K562 (cell line): Measurements from ENCODE around the gene ACCSL. TPM values are rescaled to one million over a fixed set of nuclear protein-coding genes. Genes with fewer than 3 reads are reported as not detected.

ENCODE experiments used
- ATAC-seq: fragments of 200-7000 bp; cut with Tn5 transposase; 3 replicates; pipeline ENCODE4 v1.9.1; 2020; ENCODE audit warnings: moderate library complexity
- BruUV-seq: library from RNA; stranded (reverse); fragments of 400-500 nt; replicated peaks from 2 replicates; lab custom pipeline; 2021; lab: Mats Ljungman, UMichigan
- CTCF ChIA-PET: fragments of 300-600 bp; formaldehyde crosslinking; extraction: SDS; loops from one replicate; lab custom pipeline; 2021; ENCODE audit warnings: low intra/inter-chr PET ratio; lab: Yijun Ruan, JAX
- POLR2A ChIA-PET: fragments of 300-600, 350-650 bp; sonication (Branson Sonifier 250); formaldehyde crosslinking; extraction: SDS; loops from one replicate; lab custom pipeline; 2021; ENCODE audit warnings: antibody characterized with exemption, inconsistent platforms; lab: Yijun Ruan, JAX
- DNase-seq, 4 experiments: peaks; one replicate each; pipeline versions ENCODE4 v3.0.0 to v3.0.0-alpha.2; 2011 to 2018; ENCODE audit warnings: low spot score in 3 of 4, mixed read lengths in 3 of 4; ENCODE audit errors: extremely low read depth in 1 of 4
- FAIRE-seq: peaks from 2 replicates; lab custom pipeline; 2011; peaks lifted over from hg19 to GRCh38; lab: Jason Lieb, UNC
- H2AFZ ChIP-seq: 2 replicates; pipeline ENCODE4 v1.6.0; 2011; ENCODE audit warnings: low read depth, low read length, control low read depth, inconsistent platforms
- H3K27ac ChIP-seq: fragments of 200-600 bp; 3 replicates; pipeline ENCODE4 v1.8.0; 2011; ENCODE audit warnings: low read depth, mild to moderate bottlenecking, control low read depth, inconsistent platforms, low read length, moderate library complexity, mixed read lengths; ENCODE audit errors: extremely low read depth
- H3K27me3 ChIP-seq, 2 experiments: fragments of 300-600 bp in 1 of 2; 2 replicates in 1 of 2; 3 replicates in 1 of 2; pipeline versions ENCODE4 v1.6.0 to v1.8.0; 2011; ENCODE audit warnings: inconsistent platforms in 2 of 2, low read length in 2 of 2, mild to moderate bottlenecking in 1 of 2, mixed read lengths in 1 of 2, moderate library complexity in 1 of 2; ENCODE audit not compliant: control insufficient read depth in 2 of 2, insufficient read depth in 2 of 2
- H3K36me3 ChIP-seq: fragments of 300-600 bp; 3 replicates; pipeline ENCODE4 v1.8.0; 2011; ENCODE audit warnings: mild to moderate bottlenecking, low read length, inconsistent platforms; ENCODE audit not compliant: control insufficient read depth, insufficient read depth
- H3K4me1 ChIP-seq, 2 experiments: fragments of 200-600 bp in 1 of 2; replicated peaks in 1 of 2; 2 replicates in 1 of 2; 3 replicates in 1 of 2; pipeline versions ENCODE4 v1.5.1 to v1.8.0; 2011; ENCODE audit warnings: inconsistent platforms in 2 of 2, low read length in 2 of 2, mild to moderate bottlenecking in 1 of 2, mixed read lengths in 1 of 2, moderate library complexity in 1 of 2; ENCODE audit not compliant: control insufficient read depth in 2 of 2, insufficient read depth in 2 of 2
- H3K4me2 ChIP-seq: 2 replicates; pipeline ENCODE4 v1.6.1; 2011; ENCODE audit warnings: low read length, control low read depth, inconsistent platforms, mixed read lengths; ENCODE audit not compliant: insufficient read depth
- H3K4me3 ChIP-seq: fragments of 200-600 bp; sonication (generic), shearing (Covaris generic); 2 replicates; pipeline ENCODE4 v1.5.1; 2016; ENCODE audit warnings: control low read depth, inconsistent platforms
- H3K79me2 ChIP-seq: fragments of 200-600 bp; 3 replicates; pipeline ENCODE4 v1.8.0; 2011; ENCODE audit warnings: low read length, inconsistent platforms; ENCODE audit not compliant: control insufficient read depth, insufficient read depth
- H3K9ac ChIP-seq, 2 experiments: 2 replicates each; pipeline versions ENCODE4 v1.6.0 to v1.6.1; 2011; ENCODE audit warnings: low read depth in 2 of 2, low read length in 2 of 2, control low read depth in 1 of 2, inconsistent platforms in 1 of 2, mild to moderate bottlenecking in 1 of 2, mixed read lengths in 1 of 2; ENCODE audit not compliant: insufficient read depth in 1 of 2
- H3K9me1 ChIP-seq: one replicate; pipeline ENCODE4 v1.6.0; 2011; ENCODE audit warnings: inconsistent platforms, mild to moderate bottlenecking, low read length, moderate library complexity; ENCODE audit not compliant: control insufficient read depth, insufficient read depth
- H3K9me3 ChIP-seq: replicated peaks from 2 replicates; pipeline ENCODE4 v1.5.1; 2011; ENCODE audit warnings: low read depth, low read length, inconsistent platforms; ENCODE audit not compliant: control insufficient read depth, insufficient read depth
- H4K20me1 ChIP-seq: replicated peaks from 2 replicates; pipeline ENCODE4 v1.6.1; 2011; ENCODE audit warnings: low read length, inconsistent platforms, mixed read lengths; ENCODE audit not compliant: control insufficient read depth, insufficient read depth
- FOXJ3 ChIP-seq: sonication (generic); formaldehyde crosslinking; IDR thresholded peaks from 2 replicates; pipeline ENCODE4 v1.4.0; 2020; ENCODE audit warnings: mild to moderate bottlenecking, missing genetic modification reagents
- HDGF ChIP-seq: fragments of 450-650 bp; IDR thresholded peaks from 2 replicates; pipeline ENCODE4 v1.6.1; 2016
- KDM1A ChIP-seq, 2 experiments: fragments of 450-650 bp; IDR thresholded peaks; 2 replicates each; pipeline ENCODE4 v1.6.1; 2016; ENCODE audit warnings: mild to moderate bottlenecking in 2 of 2
- RBM17 ChIP-seq: fragments of 200-400 bp; formaldehyde crosslinking; IDR thresholded peaks from 2 replicates; pipeline ENCODE4 v1.6.1; 2017; ENCODE audit warnings: low read depth, mild to moderate bottlenecking, low read length, borderline replicate concordance
- SMARCE1 ChIP-seq: fragments of 450-650 bp; IDR thresholded peaks from 2 replicates; pipeline ENCODE4 v1.7.1; 2016; ENCODE audit warnings: mild to moderate bottlenecking
- SNRNP70 ChIP-seq: fragments of 200-400 bp; formaldehyde crosslinking; optimal IDR thresholded peaks from 2 replicates; pipeline ENCODE3; 2017; ENCODE audit warnings: low read depth, low read length
- ZNF561 ChIP-seq: fragments of 450-650 bp; formaldehyde crosslinking; conservative IDR thresholded peaks from 2 replicates; pipeline ENCODE4 v1.4.0; 2020; ENCODE audit warnings: mild to moderate bottlenecking, moderate library complexity
- ZNF609 ChIP-seq: sonication (generic); formaldehyde crosslinking; IDR thresholded peaks from 2 replicates; pipeline ENCODE4 v1.8.1; 2023; ENCODE audit warnings: missing genetic modification reagents, mild to moderate bottlenecking, borderline replicate concordance
- ZNF79 ChIP-seq: fragments of 250-450 bp; sonication (Bioruptor Pico); IDR thresholded peaks from 2 replicates; pipeline ENCODE4 v1.4.0; 2020; ENCODE audit warnings: low read depth, mild to moderate bottlenecking, moderate library complexity
- WGBS: fragments of 100-300 bp; shearing (Covaris generic); methylation state at CpG from one replicate; pipeline ENCODE4 v1.1.6; 2016; ENCODE audit warnings: low coverage, mixed read lengths; ENCODE audit not compliant: insufficient coverage; ENCODE audit errors: missing lambda C conversion rate; 5-methylcytosine and 5-hydroxymethylcytosine counted together
- in situ Hi-C: fragments of 300-500 bp; cut with MboI; formaldehyde crosslinking; loops from 4 replicates; pipeline ENCODE4 v1.15.0; 2018; ENCODE audit warnings: inconsistent platforms, mixed read lengths
- intact Hi-C: fragments of 100-400 bp; cut with micrococcal nuclease; formaldehyde crosslinking; loops from 2 replicates; pipeline ENCODE4 v1.14.2; 2022
- polyA plus RNA-seq, 8 experiments: library from polyadenylated mRNA; depleted of rRNA in 4 of 8; stranded (reverse) in 5 of 8; unstranded in 3 of 8; fragments of >200 nt; fragmentation: Nextera tagmentation in 2 of 8; fragmentation: Illumina TruSeq in 1 of 8; extraction: Ambion mirVana in 2 of 8; extraction: Trizol in 1 of 8; gene quantifications; 2 replicates each; pipeline versions ENCODE4 v1.2.1 to v1.2.3, GENCODE V29; 2011 to 2014; ENCODE audit warnings: inconsistent platforms in 1 of 8, missing spikeins in 1 of 8
- total RNA-seq, 7 experiments: library from RNA; depleted of rRNA in 6 of 7; stranded (reverse); fragments of >200 nt in 6 of 7; fragmentation: Illumina TruSeq in 2 of 7; extraction: Trizol in 2 of 7; gene quantifications; 2 replicates each; pipeline versions ENCODE4 v1.2.1 to v1.2.3, GENCODE V29; 2011 to 2021; ENCODE audit warnings: low replicate concordance in 1 of 7
- TF ChIP-seq, protein P1 (sequence below): fragments of 250-450 bp; sonication (Bioruptor Pico); IDR thresholded peaks from 2 replicates; pipeline ENCODE4 v1.4.0; 2020; ENCODE audit warnings: mild to moderate bottlenecking, moderate library complexity, borderline replicate concordance
- TF ChIP-seq, protein P2 (sequence below): fragments of 450-650 bp; IDR thresholded peaks from 2 replicates; pipeline ENCODE4 v1.6.1; 2017; ENCODE audit warnings: mild to moderate bottlenecking, moderate library complexity
- TF ChIP-seq, protein P3 (sequence below): sonication (generic); formaldehyde crosslinking; IDR thresholded peaks from 2 replicates; pipeline ENCODE4 v1.8.0; 2022; ENCODE audit warnings: missing genetic modification reagents, mild to moderate bottlenecking, borderline replicate concordance

ACCSL gene
- total and polyA plus RNA-seq, 9 of the 15 experiments (the other 6 are each of a cell fraction or from before 2014, with no cell fraction given), result not detected

- DNase-seq (no peak), ATAC-seq (no peak), FAIRE-seq (no peak)
- H3K9me3 ChIP-seq, result no peaks in the 10 kb centered on the region
- TF ChIP-seq, protein P1, sequence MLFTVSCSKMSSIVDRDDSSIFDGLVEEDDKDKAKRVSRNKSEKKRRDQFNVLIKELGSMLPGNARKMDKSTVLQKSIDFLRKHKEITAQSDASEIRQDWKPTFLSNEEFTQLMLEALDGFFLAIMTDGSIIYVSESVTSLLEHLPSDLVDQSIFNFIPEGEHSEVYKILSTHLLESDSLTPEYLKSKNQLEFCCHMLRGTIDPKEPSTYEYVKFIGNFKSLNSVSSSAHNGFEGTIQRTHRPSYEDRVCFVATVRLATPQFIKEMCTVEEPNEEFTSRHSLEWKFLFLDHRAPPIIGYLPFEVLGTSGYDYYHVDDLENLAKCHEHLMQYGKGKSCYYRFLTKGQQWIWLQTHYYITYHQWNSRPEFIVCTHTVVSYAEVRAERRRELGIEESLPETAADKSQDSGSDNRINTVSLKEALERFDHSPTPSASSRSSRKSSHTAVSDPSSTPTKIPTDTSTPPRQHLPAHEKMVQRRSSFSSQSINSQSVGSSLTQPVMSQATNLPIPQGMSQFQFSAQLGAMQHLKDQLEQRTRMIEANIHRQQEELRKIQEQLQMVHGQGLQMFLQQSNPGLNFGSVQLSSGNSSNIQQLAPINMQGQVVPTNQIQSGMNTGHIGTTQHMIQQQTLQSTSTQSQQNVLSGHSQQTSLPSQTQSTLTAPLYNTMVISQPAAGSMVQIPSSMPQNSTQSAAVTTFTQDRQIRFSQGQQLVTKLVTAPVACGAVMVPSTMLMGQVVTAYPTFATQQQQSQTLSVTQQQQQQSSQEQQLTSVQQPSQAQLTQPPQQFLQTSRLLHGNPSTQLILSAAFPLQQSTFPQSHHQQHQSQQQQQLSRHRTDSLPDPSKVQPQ (CRISPR knock-in tag), result no peak
- no peak for TF ChIP-seq RBM17
- TF ChIP-seq ZNF609 (CRISPR knock-in tag), result no peak
- no peak for TF ChIP-seq ZNF79 (CRISPR knock-in tag)
- no peak for TF ChIP-seq HDGF
- no peak for TF ChIP-seq SNRNP70
- TF ChIP-seq, protein P2, sequence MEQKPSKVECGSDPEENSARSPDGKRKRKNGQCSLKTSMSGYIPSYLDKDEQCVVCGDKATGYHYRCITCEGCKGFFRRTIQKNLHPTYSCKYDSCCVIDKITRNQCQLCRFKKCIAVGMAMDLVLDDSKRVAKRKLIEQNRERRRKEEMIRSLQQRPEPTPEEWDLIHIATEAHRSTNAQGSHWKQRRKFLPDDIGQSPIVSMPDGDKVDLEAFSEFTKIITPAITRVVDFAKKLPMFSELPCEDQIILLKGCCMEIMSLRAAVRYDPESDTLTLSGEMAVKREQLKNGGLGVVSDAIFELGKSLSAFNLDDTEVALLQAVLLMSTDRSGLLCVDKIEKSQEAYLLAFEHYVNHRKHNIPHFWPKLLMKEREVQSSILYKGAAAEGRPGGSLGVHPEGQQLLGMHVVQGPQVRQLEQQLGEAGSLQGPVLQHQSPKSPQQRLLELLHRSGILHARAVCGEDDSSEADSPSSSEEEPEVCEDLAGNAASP, result no peak
- no peak for TF ChIP-seq ZNF561 (CRISPR knock-in tag)
- TF ChIP-seq KDM1A (IDR thresholded peaks at IDR 0.05), result no peak
- no peak for TF ChIP-seq FOXJ3 (CRISPR knock-in tag)
- TF ChIP-seq SMARCE1, result no peak
- TF ChIP-seq, protein P3, sequence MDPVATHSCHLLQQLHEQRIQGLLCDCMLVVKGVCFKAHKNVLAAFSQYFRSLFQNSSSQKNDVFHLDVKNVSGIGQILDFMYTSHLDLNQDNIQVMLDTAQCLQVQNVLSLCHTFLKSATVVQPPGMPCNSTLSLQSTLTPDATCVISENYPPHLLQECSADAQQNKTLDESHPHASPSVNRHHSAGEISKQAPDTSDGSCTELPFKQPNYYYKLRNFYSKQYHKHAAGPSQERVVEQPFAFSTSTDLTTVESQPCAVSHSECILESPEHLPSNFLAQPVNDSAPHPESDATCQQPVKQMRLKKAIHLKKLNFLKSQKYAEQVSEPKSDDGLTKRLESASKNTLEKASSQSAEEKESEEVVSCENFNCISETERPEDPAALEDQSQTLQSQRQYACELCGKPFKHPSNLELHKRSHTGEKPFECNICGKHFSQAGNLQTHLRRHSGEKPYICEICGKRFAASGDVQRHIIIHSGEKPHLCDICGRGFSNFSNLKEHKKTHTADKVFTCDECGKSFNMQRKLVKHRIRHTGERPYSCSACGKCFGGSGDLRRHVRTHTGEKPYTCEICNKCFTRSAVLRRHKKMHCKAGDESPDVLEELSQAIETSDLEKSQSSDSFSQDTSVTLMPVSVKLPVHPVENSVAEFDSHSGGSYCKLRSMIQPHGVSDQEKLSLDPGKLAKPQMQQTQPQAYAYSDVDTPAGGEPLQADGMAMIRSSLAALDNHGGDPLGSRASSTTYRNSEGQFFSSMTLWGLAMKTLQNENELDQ (CRISPR knock-in tag), result no peak
- ChIA-PET POLR2A (interaction anchor here (0.5 kb wide), 1 partner anchor 20 kb away, joined by 3 read pairs; no protein-coding TSS in a partner anchor), CTCF (no interaction called here)
- H3K9ac ChIP-seq, result no peak overlapping the region
- H2AFZ ChIP-seq, result no peak overlapping the region
- intact Hi-C loops, result no loop called here
- H3K36me3 ChIP-seq, result no peaks in the 10 kb centered on the region
- no peak overlapping the region for H3K27ac ChIP-seq
- in situ Hi-C loops, result no loop called here
- no TSS peak for BruUV-seq
- no peak overlapping the region for H3K4me3 ChIP-seq
- WGBS, result 0% methylated on average over 1 of the region's 1 CpG
- peaks cover 15 to 20% of the 10 kb centered on the region in 2 experiments; a peak in 4 of 5 replicates for H3K27me3 ChIP-seq
- H3K4me2 ChIP-seq, result no peak overlapping the region
- H3K4me1 ChIP-seq, result peaks cover 0 to 2% of the 10 kb centered on the region in 2 experiments; a peak in 3 of 5 replicates
- no peaks in the 10 kb centered on the region for H3K9me1 ChIP-seq
- H4K20me1 ChIP-seq, result no peaks in the 10 kb centered on the region
- H3K79me2 ChIP-seq, result no peaks in the 10 kb centered on the region
Measured at GRCh38 chr11:44028401-44028800, 19.4 kb upstream of the ACCSL start.
